NCI-H460 (cell line): ENCODE results near the gene CWC15. TPM values are rescaled to one million over a fixed set of nuclear protein-coding genes. Genes with fewer than 3 reads are reported as not detected.
"Not testable (repeated sequence)": the region's sequence is repeated elsewhere in the genome, so short reads cannot be mapped to it uniquely, and the experiment has no call there.

Experiments
- DNase-seq: peaks from one replicate; pipeline ENCODE4 v3.0.0-alpha.2; 2016; ENCODE audit warnings: low read depth; ENCODE audit errors: extremely low read depth
- total RNA-seq: library from RNA; depleted of rRNA; stranded (reverse); fragments of >200 nt; shearing (Covaris generic); gene quantifications from 2 replicates; pipeline ENCODE4 v1.2.3, GENCODE V29; 2014; rRNA removed

Gene CWC15
- total RNA-seq, 1 experiment from 2014 or later = 32.1 TPM

DNA sequence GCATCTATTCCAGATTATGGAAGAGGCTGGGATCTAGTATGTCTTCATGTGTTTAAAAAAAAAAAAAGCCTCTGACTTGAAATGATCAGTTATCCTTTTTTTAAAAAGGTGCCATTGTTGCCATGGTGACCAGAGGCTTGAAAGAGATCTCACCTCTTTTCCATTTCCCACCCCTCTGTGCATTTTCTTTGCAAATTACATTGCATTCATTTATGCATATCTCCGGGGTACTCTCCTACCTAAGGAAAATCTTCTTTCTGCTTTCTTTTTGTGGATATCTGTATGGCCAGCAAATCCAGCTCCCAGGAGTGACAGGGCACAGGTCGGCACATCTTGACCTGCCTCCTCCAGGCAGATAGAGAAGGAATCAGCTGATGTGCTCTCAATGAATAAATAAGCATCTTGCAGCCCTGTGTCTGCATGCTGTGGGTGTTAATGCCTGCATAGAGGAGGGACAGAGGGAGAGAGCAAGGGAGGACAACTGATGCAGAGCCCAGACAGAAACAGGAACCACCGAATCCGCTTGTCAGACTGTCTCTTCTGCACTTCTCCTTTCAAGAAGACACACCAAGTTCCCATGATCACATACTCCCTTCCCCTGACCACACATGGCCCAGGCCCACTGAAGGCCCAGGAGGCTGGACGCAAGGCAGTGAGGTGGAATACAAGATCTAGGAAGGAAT is 50.9 kb downstream of the CWC15 start:
- DNase-seq = no peak

DNA sequence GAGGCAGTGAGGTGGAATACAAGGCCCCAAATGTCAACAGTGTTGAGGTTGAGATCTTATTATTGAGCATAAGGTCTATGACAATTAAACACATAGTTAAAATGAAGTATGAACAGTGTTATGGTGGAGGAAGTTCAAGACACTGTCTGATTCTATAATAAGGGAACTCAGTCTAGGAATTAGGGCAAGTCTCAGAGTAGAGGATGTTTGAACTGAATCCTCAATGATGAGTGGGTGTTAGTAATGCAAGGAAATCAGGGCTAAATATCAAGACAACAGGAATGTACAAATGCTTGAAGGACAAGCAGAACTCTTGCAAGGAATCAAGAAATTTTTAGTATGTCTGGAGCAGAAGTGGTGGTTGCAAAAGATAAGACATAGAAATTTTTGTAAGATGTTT is 53.0 kb downstream of the CWC15 start:
- DNase-seq = no peak

DNA sequence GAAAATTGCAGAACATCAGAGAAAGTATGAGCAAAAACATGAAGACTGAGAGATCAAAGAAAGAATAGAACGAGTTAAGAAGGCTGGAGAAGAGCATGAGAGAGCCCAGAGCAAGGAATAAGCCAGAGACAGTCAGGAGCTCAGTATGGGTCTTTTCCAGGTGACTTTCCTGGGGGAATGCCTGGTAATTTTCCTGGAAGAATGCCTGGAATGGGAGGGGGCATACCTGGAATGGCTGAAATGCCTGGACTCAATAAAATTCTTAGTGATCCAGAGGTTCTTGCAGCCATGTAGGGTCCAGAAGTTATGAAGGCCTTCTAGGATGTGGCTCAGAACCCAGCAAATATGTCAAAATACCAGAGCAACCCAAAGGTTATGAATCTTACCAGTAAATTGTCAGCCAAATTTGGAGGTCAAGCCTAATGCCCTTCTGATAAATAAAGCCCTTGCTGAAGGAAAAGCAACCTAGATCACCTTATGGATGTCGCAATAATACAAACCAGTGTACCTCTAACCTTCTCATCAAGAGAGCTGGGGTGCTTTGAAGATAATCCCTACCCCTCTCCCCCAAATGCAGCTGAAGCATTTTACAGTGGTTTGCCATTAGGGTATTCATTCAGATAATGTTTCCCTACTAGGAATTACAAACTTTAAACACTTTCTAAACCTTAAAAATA is 59.5 kb downstream of the CWC15 start:
- not testable (repeated sequence) for DNase-seq

DNA sequence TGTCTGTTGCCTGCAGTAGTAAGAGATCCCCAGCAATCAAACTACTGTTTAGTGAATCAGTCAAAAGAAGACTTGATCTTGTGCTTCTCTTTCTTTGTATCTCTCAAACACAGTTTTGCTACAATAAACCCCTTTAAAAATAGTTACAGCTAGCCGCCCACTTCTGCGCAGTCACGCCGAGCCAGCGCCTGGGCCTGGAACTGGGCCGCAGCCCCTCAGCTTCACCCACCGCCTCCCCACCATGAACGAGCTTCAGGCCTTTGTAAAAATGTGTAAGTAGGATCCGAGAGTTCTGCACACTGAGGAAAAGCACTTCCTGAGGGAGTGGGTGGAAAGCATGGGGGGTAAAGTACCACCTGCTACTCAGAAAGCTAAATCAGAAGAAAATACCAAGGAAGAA is 60.5 kb downstream of the CWC15 start:
- DNase-seq = no peak

Other genes with a start within 250 kb of the CWC15 start
- gene AMOTL1, start 205.2 kb downstream of the CWC15 start, total RNA-seq = 8.8 and 10.1 TPM in 2 replicates
- 0.17 and 0.57 TPM in 2 replicates for gene KDM4D, start 153 bp upstream of the CWC15 start, total RNA-seq
- not detected in 2 replicates for gene KDM4E, start 51.7 kb upstream of the CWC15 start, total RNA-seq
- gene KDM4F, start 75.9 kb upstream of the CWC15 start, total RNA-seq = not detected in 2 replicates
- 17.6 and 21.0 TPM in 2 replicates for gene SRSF8, start 93.4 kb upstream of the CWC15 start, total RNA-seq
- gene ENDOD1, start 116.3 kb upstream of the CWC15 start, total RNA-seq = 8.9 and 10.3 TPM in 2 replicates